IPS-18a (cell line): Measurements from ENCODE around the gene HMCN2.

ENCODE experiments used
- H3K27ac ChIP-seq: one replicate; pipeline ENCODE4 v1.5.1; 2013; ENCODE audit warnings: low read length
- H3K27me3 ChIP-seq: one replicate; pipeline ENCODE4 v1.6.1; 2013; ENCODE audit warnings: mild to moderate bottlenecking, low read length; ENCODE audit not compliant: control insufficient read depth, insufficient read depth
- H3K36me3 ChIP-seq: one replicate; pipeline ENCODE4 v1.6.1; 2013; ENCODE audit warnings: low read depth, low read length; ENCODE audit not compliant: control insufficient read depth
- H3K4me1 ChIP-seq: one replicate; pipeline ENCODE4 v1.6.1; 2013; ENCODE audit warnings: low read depth, low read length; ENCODE audit not compliant: control insufficient read depth
- H3K4me3 ChIP-seq: one replicate; pipeline ENCODE4 v1.5.1; 2013; ENCODE audit warnings: low read length
- H3K9ac ChIP-seq: one replicate; pipeline ENCODE4 v1.6.1; 2013; ENCODE audit warnings: mild to moderate bottlenecking, low read length, moderate library complexity
- H3K9me3 ChIP-seq: one replicate; pipeline ENCODE4 v1.6.1; 2013; ENCODE audit warnings: low read depth, low read length; ENCODE audit not compliant: control insufficient read depth

Gene HMCN2

GRCh38 chr9:130233587-130233945 is 32.0 kb upstream of the HMCN2 start:
- no peak overlapping the region for H3K4me3 ChIP-seq
- H3K27me3 ChIP-seq, result no peaks in the 10 kb centered on the region
- H3K9ac ChIP-seq, result no peak overlapping the region
- no peaks in the 10 kb centered on the region for H3K4me1 ChIP-seq
- peaks cover 4% of the 10 kb centered on the region for H3K36me3 ChIP-seq
- H3K9me3 ChIP-seq, result no peaks in the 10 kb centered on the region
- H3K27ac ChIP-seq, result no peak overlapping the region

DNA sequence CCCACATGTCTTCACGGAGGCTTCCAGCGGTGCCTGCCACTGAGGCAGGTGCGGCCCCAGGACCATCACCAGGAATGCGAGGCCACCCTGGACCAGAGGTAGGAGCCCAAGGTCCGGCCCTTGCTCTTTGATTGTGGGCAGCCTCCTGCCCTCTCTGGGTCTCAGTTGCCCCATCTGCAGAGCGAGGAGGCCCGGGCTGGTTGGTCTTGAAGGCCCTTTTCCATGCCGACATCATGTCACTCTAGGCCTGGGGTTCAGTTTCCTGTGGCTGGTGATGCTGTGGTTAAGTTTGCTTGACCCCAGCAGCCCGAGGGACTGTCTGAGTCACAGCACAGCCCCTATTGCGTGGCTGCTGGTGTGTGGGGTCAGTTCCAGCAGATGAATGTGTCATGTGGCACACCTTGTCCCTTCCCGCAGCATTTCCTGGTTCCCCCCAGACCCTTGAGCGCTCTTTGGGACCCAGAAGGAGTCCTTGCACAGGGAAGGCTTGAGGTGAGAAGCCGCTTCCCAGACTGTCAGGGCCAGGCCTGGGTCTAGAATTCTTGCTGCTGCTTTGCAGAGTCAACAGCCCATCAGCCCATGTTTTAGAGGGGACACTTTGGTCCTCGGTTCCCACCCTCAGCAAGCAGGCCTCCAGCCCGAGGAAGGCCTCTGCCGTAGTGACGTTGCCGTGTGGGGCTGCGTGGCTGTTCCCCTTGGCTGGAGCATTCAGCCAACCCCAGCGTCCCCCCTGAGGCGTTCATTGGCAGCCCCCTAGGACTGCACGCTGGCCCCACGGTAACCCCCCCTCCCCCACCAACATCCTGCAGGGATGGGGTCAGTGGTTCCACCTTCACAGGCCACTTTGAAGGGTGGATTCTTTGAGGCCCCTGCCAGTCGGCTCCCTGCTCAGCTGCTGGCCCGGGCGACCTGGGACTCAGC is 31.0 kb upstream of the HMCN2 start:
- Histone ChIP-seq H3K27me3 (no peaks in the 10 kb centered on the region), H3K4me1 (no peaks in the 10 kb centered on the region), H3K4me3 (no peak overlapping the region), H3K36me3 (peaks cover 4% of the 10 kb centered on the region), H3K9ac (no peak overlapping the region), H3K9me3 (no peaks in the 10 kb centered on the region), H3K27ac (no peak overlapping the region)

- no peak overlapping the region for H3K4me3 ChIP-seq
- no peak overlapping the region for H3K27ac ChIP-seq
- no peaks in the 10 kb centered on the region for H3K4me1 ChIP-seq
- H3K9ac ChIP-seq, result no peak overlapping the region
- peaks cover 4% of the 10 kb centered on the region for H3K36me3 ChIP-seq
- H3K27me3 ChIP-seq, result no peaks in the 10 kb centered on the region
- no peaks in the 10 kb centered on the region for H3K9me3 ChIP-seq
These were observed 29.8 kb upstream of the HMCN2 start for GRCh38 chr9:130235558-130236435.

DNA sequence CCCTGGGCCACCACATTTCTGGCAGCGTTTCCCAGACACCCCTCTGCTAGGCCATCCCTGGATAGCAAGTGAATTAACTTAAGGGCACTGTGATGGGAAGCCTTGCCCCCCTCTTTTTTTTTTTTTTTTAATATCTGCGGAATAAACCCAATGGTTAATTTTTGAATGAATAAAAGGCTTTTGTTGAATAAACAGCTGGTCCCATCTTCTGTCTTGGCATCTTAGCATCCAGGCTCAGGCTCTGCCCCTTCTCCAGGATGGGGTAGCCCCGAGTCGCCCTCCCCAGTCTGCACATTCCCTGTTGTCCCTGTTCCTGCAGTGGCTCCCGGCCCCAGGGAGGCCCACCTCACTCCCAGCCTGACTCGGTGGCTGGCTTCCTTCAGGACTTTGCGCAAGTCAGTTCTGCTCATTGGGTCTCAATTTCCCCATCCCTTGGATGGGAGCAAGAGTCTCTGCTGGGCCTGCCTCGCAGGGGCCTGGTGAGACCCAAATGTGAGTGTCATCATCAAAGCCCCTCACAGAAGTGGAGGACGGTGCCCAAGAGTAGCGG is 29.0 kb upstream of the HMCN2 start:
- Histone ChIP-seq H3K4me1 (no peaks in the 10 kb centered on the region), H3K27ac (no peak overlapping the region), H3K27me3 (no peaks in the 10 kb centered on the region), H3K4me3 (no peak overlapping the region), H3K9ac (no peak overlapping the region), H3K9me3 (no peaks in the 10 kb centered on the region), H3K36me3 (peaks cover 4% of the 10 kb centered on the region)

GRCh38 chr9:130237076-130237475 is 28.5 kb upstream of the HMCN2 start:
- Histone ChIP-seq H3K4me1 (no peaks in the 10 kb centered on the region), H3K9ac (no peak overlapping the region), H3K36me3 (peaks cover 4% of the 10 kb centered on the region), H3K27me3 (no peaks in the 10 kb centered on the region), H3K4me3 (no peak overlapping the region), H3K9me3 (no peaks in the 10 kb centered on the region), H3K27ac (no peak overlapping the region)

GRCh38 chr9:130237763-130238524 is 27.6 kb upstream of the HMCN2 start:
- peaks cover 4% of the 10 kb centered on the region for H3K36me3 ChIP-seq
- H3K4me1 ChIP-seq, result peaks cover 3% of the 10 kb centered on the region
- peaks cover 4% of the 10 kb centered on the region for H3K27me3 ChIP-seq
- H3K4me3 ChIP-seq, result no peak overlapping the region
- H3K9ac ChIP-seq, result no peak overlapping the region
- H3K27ac ChIP-seq, result no peak overlapping the region
- H3K9me3 ChIP-seq, result no peaks in the 10 kb centered on the region

DNA sequence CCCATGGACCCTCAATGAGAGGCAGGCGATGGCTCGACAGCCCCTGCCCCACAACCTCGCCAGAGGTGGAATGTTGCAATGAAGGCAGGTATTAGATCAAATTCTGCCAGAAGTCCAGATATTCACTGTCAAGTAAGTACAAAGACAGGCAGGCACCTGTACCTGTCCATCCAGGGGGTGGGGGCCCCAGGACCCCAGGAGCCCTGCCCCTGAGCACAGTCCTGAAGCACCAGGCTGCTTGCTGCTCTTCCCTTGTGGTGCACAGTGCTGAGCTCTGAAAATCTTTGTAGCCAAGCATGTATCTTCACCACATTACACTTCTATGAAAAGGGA is 26.2 kb upstream of the HMCN2 start:
- H3K4me3 ChIP-seq, result no peak overlapping the region
- H3K9me3 ChIP-seq, result no peaks in the 10 kb centered on the region
- no peak overlapping the region for H3K9ac ChIP-seq
- peaks cover 6% of the 10 kb centered on the region for H3K27me3 ChIP-seq
- H3K4me1 ChIP-seq, result peaks cover 5% of the 10 kb centered on the region
- H3K36me3 ChIP-seq, result peaks cover under 1% of the 10 kb centered on the region
- no peak overlapping the region for H3K27ac ChIP-seq

DNA sequence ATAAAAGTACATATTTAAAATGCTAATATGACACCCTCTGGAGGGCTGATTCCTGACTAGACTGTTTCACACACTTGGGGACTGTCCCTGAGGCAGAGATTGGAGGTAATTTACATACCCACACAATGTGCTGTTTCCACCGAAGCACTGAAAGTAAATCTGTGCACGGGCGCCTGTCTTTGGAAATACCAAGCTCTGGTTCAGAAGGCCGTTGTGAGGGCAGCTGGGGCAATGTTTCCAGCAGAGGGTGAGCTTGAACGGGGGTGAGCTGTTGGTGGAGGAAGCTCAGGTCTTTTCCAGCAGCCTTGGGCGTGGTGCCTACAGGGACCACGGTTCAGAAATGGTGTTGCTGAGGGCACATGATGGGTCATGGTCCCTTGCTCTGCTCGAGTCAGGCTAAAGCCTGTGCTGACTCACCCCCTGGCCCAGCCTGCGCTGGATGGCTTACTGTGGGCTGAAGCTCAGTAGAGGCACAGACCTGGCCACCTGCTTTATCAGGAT is 25.8 kb upstream of the HMCN2 start:
- Histone ChIP-seq H3K27ac (no peak overlapping the region), H3K36me3 (no peaks in the 10 kb centered on the region), H3K4me3 (no peak overlapping the region), H3K9me3 (no peaks in the 10 kb centered on the region), H3K9ac (no peak overlapping the region), H3K4me1 (peaks cover 5% of the 10 kb centered on the region), H3K27me3 (peaks cover 6% of the 10 kb centered on the region)

DNA sequence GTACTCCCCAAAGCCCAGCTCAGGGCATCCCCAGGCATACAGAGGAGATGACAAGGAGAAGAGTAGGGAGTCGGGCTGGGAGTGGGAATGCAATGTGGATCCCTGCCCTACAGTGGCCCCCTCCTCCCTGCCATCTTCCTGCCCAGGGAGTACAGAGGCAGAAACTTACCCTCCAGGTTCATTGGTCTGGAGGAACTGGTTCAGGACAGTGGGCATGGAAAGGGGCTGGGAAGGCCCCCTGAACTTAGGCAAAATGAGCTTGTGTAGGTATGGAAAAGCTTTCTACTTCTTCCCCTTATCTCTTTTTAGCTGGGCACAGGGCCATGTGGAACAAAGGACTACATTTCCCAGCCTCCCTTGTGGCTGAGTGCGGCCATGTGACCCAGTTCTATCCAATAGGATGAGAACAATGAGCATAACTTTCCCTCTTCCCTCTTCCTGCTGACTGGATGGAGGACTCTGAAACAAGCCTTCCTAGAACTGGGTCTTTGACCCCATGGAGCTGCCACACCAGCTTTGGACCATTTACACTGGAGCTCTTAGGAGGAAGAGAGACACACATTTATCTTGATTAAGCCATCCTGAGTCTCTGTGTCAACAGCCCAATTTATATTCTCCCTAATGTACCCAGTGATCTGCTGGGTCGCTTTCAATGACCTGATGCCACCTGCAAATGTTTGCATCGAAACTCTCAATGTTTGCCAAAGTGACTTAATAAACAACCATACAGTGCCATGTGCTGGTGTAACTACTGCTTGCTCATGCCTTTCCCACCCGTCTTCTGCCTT is 25.0 kb upstream of the HMCN2 start:
- no peak overlapping the region for H3K27ac ChIP-seq
- H3K36me3 ChIP-seq, result no peaks in the 10 kb centered on the region
- H3K9me3 ChIP-seq, result no peaks in the 10 kb centered on the region
- no peak overlapping the region for H3K9ac ChIP-seq
- peaks cover 5% of the 10 kb centered on the region for H3K4me1 ChIP-seq
- no peak overlapping the region for H3K4me3 ChIP-seq
- peaks cover 6% of the 10 kb centered on the region for H3K27me3 ChIP-seq

DNA sequence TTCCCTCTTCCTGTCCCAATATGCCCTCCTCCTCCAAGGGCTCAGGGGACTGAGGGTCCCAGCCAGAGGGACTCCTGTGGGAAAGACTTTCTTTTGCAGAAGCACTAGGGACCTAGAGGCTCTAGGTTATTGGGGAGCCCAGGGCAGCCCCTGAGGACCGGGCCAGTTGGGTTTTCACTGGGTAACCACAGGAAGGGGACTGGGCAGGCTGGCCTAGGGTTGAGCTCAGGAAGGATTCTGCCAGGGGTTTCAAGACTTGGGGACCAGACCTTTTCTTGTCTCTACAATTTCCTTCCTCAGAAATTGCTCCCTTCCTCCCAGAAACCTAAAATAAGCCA is 24.4 kb upstream of the HMCN2 start:
- Histone ChIP-seq H3K9me3 (no peaks in the 10 kb centered on the region), H3K36me3 (no peaks in the 10 kb centered on the region), H3K4me1 (peaks cover 5% of the 10 kb centered on the region), H3K27me3 (peaks cover 6% of the 10 kb centered on the region), H3K9ac (no peak overlapping the region), H3K27ac (no peak overlapping the region), H3K4me3 (no peak overlapping the region)
